Natural killer cell (primary cell): ENCODE data around the gene CYLD. TPM values are rescaled to one million over a fixed set of nuclear protein-coding genes. Genes with fewer than 3 reads are reported as not detected.

Experiments
- ATAC-seq, 3 donors: fragments of 150-1000 bp in 2 of 3; fragments of 200-7000 bp in 1 of 3; cut with Tn5 transposase; 1 replicate in 1 of 3; 2 replicates in 2 of 3; pipeline ENCODE4 v1.10.0; 2021; ENCODE audit warnings: mild to moderate bottlenecking in 2 of 3, moderate library complexity in 2 of 3
- DNase-seq, 2 donors: peaks; one replicate each; pipeline versions ENCODE4 v3.0.0 to v3.0.0-alpha.2; 2013 to 2021; ENCODE audit warnings: mixed read lengths in 1 of 2
- H3K27ac ChIP-seq: one replicate; pipeline ENCODE4 v1.5.1; 2013; ENCODE audit warnings: mild to moderate bottlenecking, low read length
- H3K27me3 ChIP-seq: one replicate; pipeline ENCODE4 v1.6.1; 2013; ENCODE audit warnings: low read length; ENCODE audit not compliant: control insufficient read depth, insufficient read depth
- H3K36me3 ChIP-seq: one replicate; pipeline ENCODE4 v1.6.1; 2013; ENCODE audit warnings: low read length; ENCODE audit not compliant: control insufficient read depth, insufficient read depth
- H3K4me1 ChIP-seq: one replicate; pipeline ENCODE4 v1.6.1; 2013; ENCODE audit warnings: low read length; ENCODE audit not compliant: control insufficient read depth, insufficient read depth
- H3K4me3 ChIP-seq: one replicate; pipeline ENCODE4 v1.5.1; 2013; ENCODE audit warnings: low read length
- H3K9me3 ChIP-seq: one replicate; pipeline ENCODE4 v1.6.1; 2013; ENCODE audit warnings: low read length; ENCODE audit not compliant: control insufficient read depth, insufficient read depth
- H3K27ac Mint-ChIP-seq, 2 donors: one replicate each; pipeline ENCODE4 v1.8.0; 2022; ENCODE audit warnings: mild to moderate bottlenecking in 2 of 2, mixed read lengths in 2 of 2, moderate library complexity in 1 of 2
- H3K27me3 Mint-ChIP-seq, 2 donors: one replicate each; pipeline ENCODE4 v1.8.0; 2022; ENCODE audit warnings: low read depth in 2 of 2, mixed read lengths in 2 of 2
- H3K36me3 Mint-ChIP-seq: one replicate; pipeline ENCODE4 v1.8.0; 2022; ENCODE audit warnings: mixed read lengths
- H3K4me1 Mint-ChIP-seq, 2 donors: one replicate each; pipeline ENCODE4 v1.8.0; 2022; ENCODE audit warnings: mixed read lengths in 2 of 2
- H3K4me3 Mint-ChIP-seq: one replicate; pipeline ENCODE4 v1.8.0; 2022; ENCODE audit warnings: mild to moderate bottlenecking, moderate library complexity, mixed read lengths
- H3K9me3 Mint-ChIP-seq, 2 donors: one replicate each; pipeline ENCODE4 v1.8.0; 2022; ENCODE audit warnings: mixed read lengths in 2 of 2
- CTCF ChIP-seq: fragments of 200-600 bp; IDR thresholded peaks from one replicate; pipeline ENCODE4 v1.8.0; 2022; ENCODE audit warnings: antibody characterized with exemption
- WGBS: methylation state at CpG from one replicate; pipeline ENCODE4 v1.1.7; 2013; ENCODE audit warnings: missing lambda C conversion rate; ENCODE audit not compliant: insufficient coverage; 5-methylcytosine and 5-hydroxymethylcytosine counted together
- intact Hi-C: fragments of 100-400 bp; cut with micrococcal nuclease; formaldehyde crosslinking; loops from one replicate; pipeline ENCODE4 v1.14.2; 2022
- total RNA-seq, 4 donors: library from RNA; stranded (reverse); fragments of 120-200 nt in 1 of 4; gene quantifications; one replicate each; pipeline versions ENCODE4 v1.2.3 to v1.2.4, GENCODE V29; 2013 to 2022

Gene CYLD
- total RNA-seq, 3 donors from 2014 or later (not counting 1 experiment from before 2014, with no cell fraction given), result 227 to 246 (median 236) TPM

- Mint-ChIP-seq H3K4me1 (peaks cover 69 to 79% of the 10 kb centered on the region in 2 donors), H3K36me3 (peaks cover 10% of the 10 kb centered on the region), H3K4me3 (no peak overlapping the region), H3K27me3 (no peaks in the 10 kb centered on the region), H3K9me3 (peaks cover 0 to 2% of the 10 kb centered on the region in 2 donors), H3K27ac (peak overlapping the region in 1 of 2 donors; percentile 45)
- no peak overlapping the region for H3K4me3 ChIP-seq
- TF ChIP-seq CTCF, result no peak
- intact Hi-C loops, result no loop called here
- peaks cover 2% of the 10 kb centered on the region for H3K4me1 ChIP-seq
- DNase-seq, result no peak
- no peak overlapping the region for H3K27ac ChIP-seq
- no peak for ATAC-seq
- no peaks in the 10 kb centered on the region for H3K9me3 ChIP-seq
- H3K36me3 ChIP-seq, result peaks cover 48% of the 10 kb centered on the region
- no peaks in the 10 kb centered on the region for H3K27me3 ChIP-seq
- WGBS, result 64% methylated on average over 1 of the region's 1 CpG
Observed at GRCh38 chr16:50761267-50761666, 19.4 kb downstream of the CYLD start.

- Mint-ChIP-seq H3K27ac (peak overlapping the region; percentile 7 to 45), H3K9me3 (peaks cover 0 to 6% of the 10 kb centered on the region in 2 donors)
- WGBS, result 92% methylated on average over 2 of the region's 3 CpGs
Observed at GRCh38 chr16:50762241-50762640, 20.4 kb downstream of the CYLD start.

GRCh38 chr16:50763211-50763610 lies 21.3 kb downstream of the CYLD start:
- peaks cover 37% of the 10 kb centered on the region for H3K36me3 ChIP-seq

More at GRCh38 chr16:50762241-50762640, 20.4 kb downstream of the CYLD start:
- H3K4me3 ChIP-seq, result no peak overlapping the region
- no peak for TF ChIP-seq CTCF
- peaks cover 42% of the 10 kb centered on the region for H3K36me3 ChIP-seq
- DNase-seq, result no peak
- Mint-ChIP-seq H3K27me3 (no peaks in the 10 kb centered on the region), H3K4me1 (peaks cover 79% of the 10 kb centered on the region in 2 donors), H3K36me3 (peaks cover 17% of the 10 kb centered on the region), H3K4me3 (peak overlapping the region; percentile 49)
- intact Hi-C loops, result no loop called here
- no peak for ATAC-seq
- no peaks in the 10 kb centered on the region for H3K9me3 ChIP-seq
- no peak overlapping the region for H3K27ac ChIP-seq
- no peaks in the 10 kb centered on the region for H3K27me3 ChIP-seq
- peaks cover 2% of the 10 kb centered on the region for H3K4me1 ChIP-seq

More at GRCh38 chr16:50763211-50763610, 21.3 kb downstream of the CYLD start:
- Mint-ChIP-seq H3K4me3 (no peak overlapping the region), H3K9me3 (peaks cover 0 to 6% of the 10 kb centered on the region in 2 donors), H3K36me3 (peaks cover 17% of the 10 kb centered on the region), H3K4me1 (peaks cover 80 to 81% of the 10 kb centered on the region in 2 donors), H3K27ac (peak overlapping the region in 1 of 2 donors; percentile 17), H3K27me3 (no peaks in the 10 kb centered on the region)
- no peak overlapping the region for H3K4me3 ChIP-seq
- H3K4me1 ChIP-seq, result peaks cover 2% of the 10 kb centered on the region
- no peaks in the 10 kb centered on the region for H3K9me3 ChIP-seq
- intact Hi-C loops, result no loop called here
- no peak for DNase-seq
- no peaks in the 10 kb centered on the region for H3K27me3 ChIP-seq
- TF ChIP-seq CTCF, result no peak
- 71% methylated on average over 1 of the region's 2 CpGs for WGBS
- no peak for ATAC-seq
- H3K27ac ChIP-seq, result no peak overlapping the region
